Gastrocnemius medialis (tissue), 4 donors: ENCODE data around the gene TRAF4.

Experiments used
- CTCF ChIP-seq, 5 experiments: fragments of 450-650 bp in 3 of 5; fragments of 200-600 bp in 2 of 5; sonication (generic) in 2 of 5; IDR thresholded peaks in 4 of 5; conservative IDR thresholded peaks in 1 of 5; 1 replicate in 4 of 5; 2 replicates in 1 of 5; pipeline ENCODE4 v1.5.1; 2016 to 2019; ENCODE audit warnings: antibody characterized with exemption in 5 of 5, mild to moderate bottlenecking in 3 of 5, moderate library complexity in 3 of 5
- POLR2A ChIP-seq, 2 donors: fragments of 450-650 bp; IDR thresholded peaks; one replicate each; pipeline ENCODE4 v1.6.1; 2017; ENCODE audit warnings: antibody characterized with exemption in 2 of 2, mild to moderate bottlenecking in 2 of 2, moderate library complexity in 2 of 2

GRCh38 chr17:28711723-28712031, 32.1 kb upstream of the TRAF4 start, which contains the start of gene PROCA1:
- no peak for TF ChIP-seq CTCF (IDR thresholded peaks at IDR 0.05 in 4 of 5, conservative IDR thresholded peaks at IDR 0.05 in 1 of 5)
- TF ChIP-seq POLR2A (IDR thresholded peaks at IDR 0.05) = no peak
